SKM-1 (cell line): ENCODE measurements around the gene TJP2.
"Not testable (repeated sequence)": the region's sequence is repeated elsewhere in the genome, so short reads cannot be mapped to it uniquely, and the experiment has no call there.

Experiments used
- DNase-seq: peaks from one replicate; lab custom pipeline; 2025; ENCODE audit not compliant: unreplicated experiment; lab: John Stamatoyannopoulos, UW

The TJP2 gene

DNA sequence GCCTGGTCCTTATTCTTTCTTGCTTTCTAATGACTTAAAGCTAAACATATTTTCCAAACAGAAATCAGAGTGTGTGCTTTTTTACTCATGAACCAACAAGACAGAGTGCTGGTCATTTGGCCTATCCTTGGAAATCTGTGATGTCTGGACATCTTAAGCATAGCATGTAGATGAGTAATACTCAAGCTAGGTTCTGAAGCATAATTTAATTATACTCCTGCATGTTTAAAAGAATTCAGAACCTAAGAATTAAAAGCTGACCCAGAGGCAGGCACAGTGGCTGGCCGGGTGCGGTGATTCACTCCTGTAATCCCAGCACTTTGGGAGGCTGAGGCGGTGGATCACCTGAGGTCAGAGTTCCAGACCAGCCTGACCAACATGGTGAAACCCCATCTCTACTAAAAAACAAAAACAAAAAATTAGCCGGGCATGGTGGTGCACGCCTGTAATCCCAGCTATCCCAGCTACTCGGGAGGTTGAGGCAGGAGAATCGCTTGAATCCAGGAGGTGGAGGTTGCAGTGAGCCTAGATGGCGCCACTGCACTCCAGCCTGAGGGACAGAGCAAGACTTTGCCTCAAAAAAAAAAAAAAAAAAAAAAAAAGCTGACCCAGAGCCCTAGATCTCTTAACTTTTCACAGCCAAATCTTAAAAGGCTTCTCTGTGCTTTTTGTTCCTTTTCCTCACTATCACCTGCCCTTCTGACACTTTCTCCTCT, 16.2 kb upstream of the TJP2 start:
- no peak for DNase-seq

GRCh38 chr9:69158471-69158870, 15.6 kb upstream of the TJP2 start:
- DNase-seq = no peak

- not testable (repeated sequence) for DNase-seq
These were observed 9.5 kb upstream of the TJP2 start for GRCh38 chr9:69164573-69164972.

GRCh38 chr9:69165581-69165980, 8.5 kb upstream of the TJP2 start:
- DNase-seq = no peak

DNA sequence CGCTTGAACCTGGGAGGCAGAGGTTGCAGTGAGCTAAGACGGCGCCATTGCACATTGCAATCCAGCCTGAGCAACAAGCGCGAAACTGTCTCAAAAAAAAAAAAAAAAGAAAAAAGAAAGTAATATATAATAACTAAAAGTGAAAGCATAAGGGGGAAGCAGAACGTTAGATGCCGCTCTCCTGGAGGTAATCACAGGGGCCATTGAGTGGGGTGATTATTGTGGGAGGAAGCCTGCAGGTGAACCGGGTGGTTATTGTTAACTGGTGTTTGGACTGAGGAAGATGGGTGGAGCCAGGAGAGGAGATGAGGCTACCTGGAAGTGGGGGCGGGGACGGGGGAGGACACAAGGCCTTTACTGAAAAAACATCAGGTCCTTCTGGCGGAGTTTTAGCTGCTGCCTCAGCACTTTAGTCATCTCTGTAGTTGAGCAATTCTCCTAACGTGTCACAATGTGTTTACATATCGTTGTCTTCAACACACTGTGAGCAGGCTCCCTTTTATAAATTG, 5.3 kb upstream of the TJP2 start:
- DNase-seq = no peak

- DNase-seq = no peak
These were observed 3.8 kb upstream of the TJP2 start for GRCh38 chr9:69170231-69170630.

- no peak for DNase-seq
These were observed 3.0 kb upstream of the TJP2 start for GRCh38 chr9:69171049-69171448.

DNA sequence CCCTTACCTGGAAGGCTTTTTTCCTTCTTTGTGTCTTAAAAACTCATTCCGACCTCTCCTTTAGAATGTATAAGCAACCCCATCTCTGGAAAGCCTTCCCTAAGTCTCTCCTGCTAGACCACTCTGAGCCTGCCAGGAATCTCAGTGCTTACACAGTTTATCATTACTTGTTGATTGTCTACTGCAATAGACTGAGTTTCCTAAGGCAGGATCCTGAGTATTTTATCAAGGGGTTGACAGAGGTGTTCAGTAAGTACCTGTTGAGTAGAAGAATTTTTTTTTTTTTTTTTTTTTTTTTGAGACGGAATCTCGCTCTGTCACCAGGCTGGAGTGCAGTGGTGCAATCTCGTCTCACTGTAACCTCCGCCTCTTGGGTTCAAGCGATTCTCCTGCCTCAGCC, 2.6 kb upstream of the TJP2 start:
- no peak for DNase-seq

DNA sequence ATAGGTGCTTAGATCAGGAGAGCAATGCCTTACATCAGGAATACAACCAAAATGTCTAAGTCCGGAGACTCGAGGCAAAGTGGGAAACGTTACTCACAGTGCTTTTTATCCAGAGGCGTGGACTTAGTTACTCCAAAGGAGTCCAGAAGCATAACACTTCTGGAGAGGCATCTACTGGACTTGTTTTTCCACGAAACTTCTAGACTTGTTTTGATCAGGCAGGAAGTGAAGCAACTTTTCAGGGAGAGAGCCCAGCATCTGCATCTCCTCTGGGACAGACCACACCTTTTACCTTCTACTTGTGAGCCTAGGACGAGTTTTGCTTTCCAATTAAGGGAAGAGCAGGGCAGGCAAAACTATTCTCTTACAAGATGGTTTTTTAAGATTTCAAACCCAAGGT, 1.2 kb upstream of the TJP2 start:
- DNase-seq = no peak

DNA sequence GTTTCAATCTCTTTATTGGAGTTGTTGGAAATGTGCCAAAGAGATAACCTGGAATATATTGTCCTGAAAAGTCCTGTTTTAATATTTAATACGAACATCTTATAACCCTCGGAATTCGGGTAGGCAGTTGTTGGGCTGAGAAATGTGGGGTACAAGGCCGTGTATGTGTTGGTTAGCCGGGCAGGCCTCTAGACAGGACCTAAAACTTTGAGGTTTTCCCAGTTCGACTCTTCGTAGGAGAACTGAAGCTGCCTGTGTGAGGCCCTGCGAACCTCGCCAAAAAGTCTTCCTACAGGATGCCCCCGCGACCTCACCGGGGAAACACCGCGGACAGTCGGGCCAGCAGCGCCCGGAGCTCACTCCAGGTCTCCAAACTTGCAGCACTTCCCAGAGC, 583 bp upstream of the TJP2 start:
- no peak for DNase-seq

DNA sequence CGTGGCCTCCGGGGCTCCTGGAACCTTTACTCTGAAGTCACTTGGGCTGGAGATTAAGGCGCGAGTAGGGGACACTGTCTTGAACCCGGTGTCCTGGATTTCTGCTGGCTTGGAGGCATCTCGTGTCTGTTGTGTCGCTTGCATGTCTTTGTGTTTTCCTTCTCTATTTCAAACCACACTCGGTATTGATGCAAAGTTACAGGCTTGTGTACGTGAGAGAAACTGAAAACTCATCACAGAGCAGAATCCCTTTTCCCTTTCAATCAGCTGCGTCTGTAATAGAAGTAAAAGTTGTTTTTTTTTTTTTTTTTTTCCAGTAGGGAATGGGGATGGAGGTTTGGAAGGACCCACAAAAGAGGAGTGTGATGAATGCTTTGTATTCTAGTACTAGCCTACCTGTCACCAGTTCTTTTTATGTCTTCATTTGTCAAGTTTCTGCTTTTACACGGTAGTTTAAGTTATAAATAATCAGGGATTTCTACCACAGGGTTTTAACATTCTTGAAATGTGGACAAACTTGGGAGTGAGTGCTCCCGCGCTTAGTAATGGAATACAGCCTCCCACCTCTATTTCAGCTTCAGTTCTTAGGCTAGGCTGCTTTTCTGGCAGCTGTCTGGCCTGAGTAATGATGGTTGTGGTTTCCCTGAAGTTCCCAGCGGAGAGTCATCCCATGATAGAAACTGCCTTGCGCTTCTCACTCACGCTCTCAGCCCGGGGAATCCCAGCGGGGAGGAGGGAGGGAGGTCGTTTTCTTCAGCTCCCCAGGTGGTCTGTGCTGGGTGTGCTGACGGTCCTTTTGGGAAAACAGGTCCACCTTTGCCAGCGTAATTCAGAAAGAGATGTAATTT, 763 bp downstream of the TJP2 start:
- no peak for DNase-seq

DNA sequence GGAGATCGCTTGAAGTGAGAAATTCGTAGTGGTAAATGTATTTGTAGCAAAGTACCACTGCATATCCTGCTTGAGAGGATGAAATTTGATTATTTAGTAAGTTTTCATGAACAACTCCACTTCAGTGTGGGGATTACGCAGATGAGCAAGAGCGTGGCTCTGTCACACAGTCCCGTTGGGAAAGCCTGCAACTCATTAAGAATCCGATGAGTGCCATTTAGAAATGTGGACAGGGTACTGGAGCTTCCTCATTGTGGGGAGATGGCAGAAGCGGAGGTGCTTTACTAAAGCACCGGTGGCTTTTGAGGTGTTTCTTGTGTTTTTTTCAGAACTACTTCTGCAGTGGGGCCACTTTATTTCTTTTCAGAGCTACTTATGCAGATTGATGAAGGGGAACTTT, 1.4 kb downstream of the TJP2 start:
- no peak for DNase-seq

DNA sequence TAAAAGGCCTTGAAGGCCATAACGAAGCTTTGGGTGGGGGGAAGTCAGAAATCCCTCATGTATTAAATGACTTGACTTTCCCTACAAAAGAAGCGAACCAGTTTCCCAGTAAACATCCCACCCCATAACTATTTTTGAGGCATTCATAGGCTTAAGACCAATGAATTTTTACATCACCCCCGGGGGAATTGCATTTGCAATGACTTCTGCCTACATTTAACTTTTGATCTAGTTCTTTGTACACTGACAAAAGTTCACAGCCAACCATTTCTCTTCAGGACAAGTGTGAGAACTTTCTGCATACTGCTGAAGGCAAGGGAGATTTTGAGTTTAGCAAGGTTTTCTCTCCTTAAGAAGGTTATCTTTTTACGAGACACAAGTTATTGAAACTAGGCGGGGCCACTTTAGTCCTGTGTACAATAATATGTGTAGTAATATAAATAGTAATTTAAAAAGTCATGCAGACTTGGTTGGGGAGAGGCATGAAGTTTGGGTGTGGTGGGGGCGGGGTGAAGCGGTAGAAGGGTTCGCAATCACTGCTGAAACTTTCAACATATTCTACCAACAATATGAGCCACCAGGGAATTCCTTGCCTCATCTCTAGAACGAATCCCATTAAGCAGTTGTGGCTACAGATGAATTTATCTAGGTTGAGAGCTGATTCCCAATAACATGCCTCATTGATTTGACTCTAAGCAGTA, 2.5 kb downstream of the TJP2 start:
- no peak for DNase-seq

GRCh38 chr9:69178583-69179011, 4.5 kb downstream of the TJP2 start:
- DNase-seq = no peak

- DNase-seq = no peak
These were observed 5.0 kb downstream of the TJP2 start for GRCh38 chr9:69179037-69179436.

DNA sequence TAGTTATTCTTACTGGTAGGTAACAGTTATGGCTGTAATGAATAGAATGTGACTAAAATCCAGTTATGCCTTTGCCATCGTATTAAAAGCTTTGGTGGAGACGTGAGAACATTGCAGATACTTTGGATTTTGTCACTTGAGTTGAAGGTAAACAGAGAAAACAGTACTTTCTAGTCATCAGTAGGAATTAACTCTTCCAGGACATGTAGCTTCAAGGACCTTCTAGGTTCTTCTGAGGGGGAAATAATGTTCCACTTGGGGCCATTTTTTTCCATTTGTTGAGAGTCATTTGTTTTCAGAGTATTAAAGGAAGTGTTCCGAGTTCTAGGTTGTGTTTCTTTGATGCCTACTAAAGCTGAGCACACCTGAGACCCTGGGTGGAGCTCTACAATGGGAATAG, 6.1 kb downstream of the TJP2 start:
- DNase-seq = no peak

GRCh38 chr9:69180670-69181069, 6.6 kb downstream of the TJP2 start:
- no peak for DNase-seq

DNA sequence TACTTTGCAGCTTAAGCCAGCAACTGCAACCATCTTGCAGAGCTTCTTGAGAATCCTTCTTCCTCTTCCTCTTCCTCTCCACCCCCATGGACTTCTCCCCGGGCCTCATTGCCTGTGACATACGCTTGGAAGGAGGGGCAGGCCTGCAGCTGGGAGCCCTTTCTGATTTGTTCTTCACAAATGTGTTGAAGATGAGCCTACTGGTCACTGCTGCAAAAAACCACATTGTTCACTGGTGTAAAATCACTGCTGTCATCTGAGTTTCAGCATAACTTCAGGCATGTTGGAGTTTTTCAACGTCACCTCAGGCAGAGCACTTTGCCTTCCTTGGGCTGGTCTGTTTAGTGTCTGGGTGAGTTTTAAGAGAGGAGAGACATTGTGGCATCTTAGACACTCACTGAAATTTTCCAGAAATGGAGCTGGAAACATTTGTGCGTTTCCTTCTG, 7.9 kb downstream of the TJP2 start:
- peak; percentile 7 for DNase-seq

- DNase-seq = no peak
These were observed 10.2 kb downstream of the TJP2 start for GRCh38 chr9:69184266-69184665.

DNA sequence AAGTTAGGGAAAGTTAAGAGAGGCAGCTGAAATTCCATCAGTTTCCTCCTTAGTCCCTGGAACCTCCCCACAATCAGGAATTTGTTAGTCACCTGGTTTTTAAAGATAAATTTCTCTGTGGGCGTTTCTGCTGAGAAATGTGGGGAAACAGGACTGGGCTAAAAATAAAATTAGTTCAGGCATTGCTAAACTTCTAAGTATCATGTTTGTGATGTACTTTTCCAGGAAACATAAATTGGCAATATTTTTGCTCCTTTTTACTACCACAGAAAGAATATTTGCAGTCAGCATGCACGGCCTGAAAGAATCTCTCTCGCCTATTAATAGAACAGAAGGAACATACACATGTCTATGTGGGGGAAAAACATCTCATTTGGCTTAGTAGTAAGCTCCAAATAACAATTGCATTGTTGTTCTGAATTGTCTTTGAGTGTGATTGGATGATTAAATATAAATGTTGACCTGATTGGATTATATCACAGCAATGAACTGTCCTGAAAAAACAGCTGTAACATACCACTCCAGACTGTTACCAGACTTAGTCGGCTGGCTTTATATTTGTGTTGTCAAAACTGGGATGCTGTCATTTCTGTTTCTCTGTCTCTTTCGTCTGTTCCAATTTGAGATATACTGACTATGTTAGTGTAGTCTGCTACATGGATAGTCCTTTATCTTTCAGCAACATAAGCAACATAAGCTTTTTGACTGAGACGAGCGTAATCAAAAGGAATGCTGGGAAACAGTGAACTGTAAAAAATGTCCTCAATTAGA, 12.9 kb downstream of the TJP2 start:
- no peak for DNase-seq

DNA sequence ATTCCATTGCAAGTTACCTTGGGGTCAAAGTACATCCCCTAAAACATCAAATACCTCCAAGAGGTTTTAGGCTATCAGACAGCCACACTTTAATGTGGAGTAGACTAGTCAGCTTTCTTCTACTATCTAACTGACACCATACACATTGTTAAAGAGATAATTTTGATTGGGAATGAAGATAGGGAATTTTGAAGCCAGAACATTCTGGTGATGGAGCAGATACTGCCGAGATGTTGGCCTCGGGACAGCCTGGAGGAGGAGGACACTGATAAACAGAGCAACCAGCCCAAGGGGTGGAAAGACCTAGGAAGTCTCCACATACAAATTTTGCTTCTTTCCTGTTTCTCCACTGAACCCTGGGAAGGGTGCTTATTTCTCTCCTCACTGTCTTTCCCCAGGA, 14.9 kb downstream of the TJP2 start:
- DNase-seq = no peak
